A673 (cell line): Measurements from ENCODE around the gene CLCN5. TPM values are rescaled to one million over a fixed set of nuclear protein-coding genes. Genes with fewer than 3 reads are reported as not detected.

Experiments used
- BruUV-seq: library from RNA; stranded (reverse); fragments of 400-500 nt; replicated peaks from 2 replicates; lab custom pipeline; 2021; lab: Mats Ljungman, UMichigan
- CTCF ChIA-PET: fragments of 300-600 bp; sonication (Branson Sonifier 250); formaldehyde crosslinking; loops from one replicate; lab custom pipeline; 2022; ENCODE audit warnings: antibody characterized with exemption; lab: Charles Lee
- POLR2A ChIA-PET: fragments of 300-600 bp; sonication (Branson Sonifier 250); formaldehyde crosslinking; loops from one replicate; lab custom pipeline; 2022; ENCODE audit warnings: antibody characterized with exemption; ENCODE audit not compliant: low non-redundant PET; lab: Charles Lee
- DNase-seq: peaks from one replicate; pipeline ENCODE4 v3.0.0-alpha.2; 2015; ENCODE audit warnings: low spot score
- H3K27ac ChIP-seq: fragments of 200-600 bp; sonication (generic); 2 replicates; pipeline ENCODE4 v1.5.1; 2016; ENCODE audit warnings: mixed run types, low read depth, mild to moderate bottlenecking, mixed read lengths, antibody characterized with exemption, low read length; ENCODE audit not compliant: poor library complexity, severe bottlenecking
- H3K27me3 ChIP-seq: fragments of 200-600 bp; sonication (generic); replicated peaks from 2 replicates; pipeline ENCODE4 v1.6.1; 2017; ENCODE audit warnings: mixed run types, low read depth, mild to moderate bottlenecking, mixed read lengths, antibody characterized with exemption, low read length; ENCODE audit not compliant: insufficient read depth, poor library complexity
- H3K36me3 ChIP-seq: fragments of 200-600 bp; sonication (generic); 2 replicates; pipeline ENCODE4 v1.6.1; 2016; ENCODE audit warnings: mixed run types, mild to moderate bottlenecking, mixed read lengths, antibody characterized with exemption, low read length; ENCODE audit not compliant: insufficient read depth, poor library complexity, severe bottlenecking
- H3K4me1 ChIP-seq: fragments of 200-600 bp; sonication (generic); 2 replicates; pipeline ENCODE4 v1.6.1; 2017; ENCODE audit warnings: mixed run types, mild to moderate bottlenecking, mixed read lengths, antibody characterized with exemption, low read length; ENCODE audit not compliant: insufficient read depth, poor library complexity, severe bottlenecking
- H3K4me3 ChIP-seq: fragments of 200-600 bp; sonication (generic); 2 replicates; pipeline ENCODE4 v1.5.1; 2016; ENCODE audit warnings: low read depth, mixed run types, mild to moderate bottlenecking, mixed read lengths, low read length; ENCODE audit not compliant: poor library complexity, severe bottlenecking
- H3K9me3 ChIP-seq: fragments of 200-600 bp; sonication (generic); 2 replicates; pipeline ENCODE4 v1.6.1; 2016; ENCODE audit warnings: mixed run types, low read depth, mild to moderate bottlenecking, mixed read lengths, antibody characterized with exemption, low read length; ENCODE audit not compliant: poor library complexity, severe bottlenecking
- CTCF ChIP-seq: fragments of 300-800, 200-600 bp; sonication (generic); conservative IDR thresholded peaks from 2 replicates; pipeline ENCODE4 v1.5.1; 2017; ENCODE audit warnings: low read depth, mild to moderate bottlenecking, antibody characterized with exemption, low read length, moderate library complexity, mixed read lengths
- EZH2 ChIP-seq: fragments of 200-600 bp; sonication (generic); IDR thresholded peaks from 2 replicates; pipeline ENCODE4 v1.6.1; 2017; ENCODE audit warnings: borderline replicate concordance, low read depth, mild to moderate bottlenecking, mixed read lengths, antibody characterized with exemption, low read length; ENCODE audit not compliant: poor library complexity, severe bottlenecking
- intact Hi-C: fragments of 100-400 bp; cut with micrococcal nuclease; formaldehyde crosslinking; loops from one replicate; pipeline ENCODE4 v1.10.0; 2022; ENCODE audit not compliant: unreplicated experiment
- total RNA-seq: library from RNA; stranded (reverse); gene quantifications from 2 replicates; pipeline ENCODE4 v1.2.3, GENCODE V29; 2021

Gene CLCN5
- total RNA-seq, 1 experiment from 2014 or later, result 25.3 TPM

DNA sequence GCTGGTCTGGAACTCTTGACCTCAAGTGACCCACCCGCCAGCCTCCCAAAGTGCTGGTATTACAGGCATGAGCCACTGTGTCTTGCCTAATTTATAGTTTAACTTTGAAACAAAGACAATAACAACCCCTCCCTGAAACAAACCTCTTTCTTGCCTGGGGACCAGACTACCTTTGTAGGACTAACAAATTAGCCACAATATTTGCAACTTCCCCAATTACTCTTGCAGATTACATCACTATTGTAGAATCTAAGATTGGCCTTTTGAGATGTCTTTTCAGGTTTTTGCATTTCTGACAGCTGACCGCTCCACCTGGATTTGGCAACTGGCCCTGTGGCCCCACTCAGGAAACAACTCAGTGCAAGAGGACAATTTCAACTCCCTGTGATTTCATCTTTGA lies 193.6 kb downstream of the CLCN5 start:
- POLR2A ChIA-PET, result no interaction called here
- no peaks in the 10 kb centered on the region for H3K4me1 ChIP-seq
- CTCF ChIA-PET, result no interaction called here
- TF ChIP-seq EZH2, result no peak
- TF ChIP-seq CTCF, result no peak
- no peaks in the 10 kb centered on the region for H3K36me3 ChIP-seq
- DNase-seq, result no peak
- H3K27me3 ChIP-seq, result no peaks in the 10 kb centered on the region
- H3K4me3 ChIP-seq, result no peak overlapping the region
- H3K27ac ChIP-seq, result no peak overlapping the region
- H3K9me3 ChIP-seq, result no peaks in the 10 kb centered on the region
- no TSS peak for BruUV-seq
- intact Hi-C loops, result no loop called here

GRCh38 chrX:50117476-50117875 lies 195.1 kb downstream of the CLCN5 start:
- intact Hi-C loops, result no loop called here

GRCh38 chrX:50125480-50125879 lies 203.1 kb downstream of the CLCN5 start:
- Histone ChIP-seq H3K27ac (no peak overlapping the region), H3K36me3 (no peaks in the 10 kb centered on the region), H3K27me3 (no peaks in the 10 kb centered on the region), H3K9me3 (no peaks in the 10 kb centered on the region), H3K4me1 (no peaks in the 10 kb centered on the region), H3K4me3 (no peak overlapping the region)
- no peak for TF ChIP-seq CTCF
- no peak for TF ChIP-seq EZH2
- intact Hi-C loops, result no loop called here
- BruUV-seq, result no TSS peak
- CTCF ChIA-PET, result no interaction called here
- POLR2A ChIA-PET, result no interaction called here
- DNase-seq, result no peak

More at GRCh38 chrX:50117476-50117875, 195.1 kb downstream of the CLCN5 start:
- Histone ChIP-seq H3K4me3 (no peak overlapping the region), H3K27me3 (no peaks in the 10 kb centered on the region), H3K9me3 (no peaks in the 10 kb centered on the region), H3K36me3 (no peaks in the 10 kb centered on the region), H3K4me1 (no peaks in the 10 kb centered on the region), H3K27ac (no peak overlapping the region)
- ChIA-PET POLR2A (interaction anchor here (0.6 kb wide), 1 partner anchor 21 kb away, joined by 7 read pairs; no protein-coding TSS in a partner anchor), CTCF (no interaction called here)
- TF ChIP-seq EZH2 (no peak), CTCF (no peak)
- BruUV-seq, result no TSS peak
- DNase-seq, result no peak
